ENCODE data around the gene POLN.

POLN gene

GRCh38 chr4:2103127-2103842 is 138.6 kb downstream of the POLN start:
- no peak for DNase-seq

- no peak for DNase-seq
Observed at GRCh38 chr4:2102045-2102883, 139.7 kb downstream of the POLN start.

- no peak for DNase-seq
Observed at GRCh38 chr4:2101346-2102044, 140.4 kb downstream of the POLN start.

- DNase-seq, result no peak
Observed at GRCh38 chr4:2096073-2096609, 145.8 kb downstream of the POLN start.

- DNase-seq, result no peak
Observed at GRCh38 chr4:2095236-2096072, 146.5 kb downstream of the POLN start.

GRCh38 chr4:2094545-2094944 is 147.4 kb downstream of the POLN start:
- DNase-seq, result no peak

GRCh38 chr4:2093265-2093664 is 148.7 kb downstream of the POLN start:
- no peak for DNase-seq

- DNase-seq, result no peak
Observed at GRCh38 chr4:2092669-2093053, 149.3 kb downstream of the POLN start.

- no peak for DNase-seq
Observed at GRCh38 chr4:2091990-2092668, 149.8 kb downstream of the POLN start.

- DNase-seq, result no peak
Observed at GRCh38 chr4:2090642-2091041, 151.3 kb downstream of the POLN start.

- DNase-seq, result no peak
Observed at GRCh38 chr4:2089222-2089621, 152.7 kb downstream of the POLN start.

GRCh38 chr4:2087170-2087569 is 154.8 kb downstream of the POLN start:
- no peak for DNase-seq

- DNase-seq, result no peak
Observed at GRCh38 chr4:2085496-2085901, 156.4 kb downstream of the POLN start.

GRCh38 chr4:2084316-2084715 is 157.6 kb downstream of the POLN start:
- no peak for DNase-seq

- no peak for DNase-seq
Observed at GRCh38 chr4:2083826-2084160, 158.1 kb downstream of the POLN start.

- no peak for DNase-seq
Observed at GRCh38 chr4:2083116-2083825, 158.7 kb downstream of the POLN start.

GRCh38 chr4:2082627-2083026 is 159.3 kb downstream of the POLN start:
- DNase-seq, result no peak

GRCh38 chr4:2082118-2082517 is 159.8 kb downstream of the POLN start:
- DNase-seq, result no peak

- no peak for DNase-seq
Observed at GRCh38 chr4:2081540-2081939, 160.4 kb downstream of the POLN start.

GRCh38 chr4:2080429-2081300 is 161.3 kb downstream of the POLN start:
- no peak for DNase-seq
